Adrenal gland (tissue), 12 donors: Measurements from ENCODE around the gene ST3GAL3. TPM values are rescaled to one million over a fixed set of nuclear protein-coding genes. Genes with fewer than 3 reads are reported as not detected.

Source experiments
- DNase-seq, 7 donors: peaks; one replicate each; pipeline ENCODE4 v3.0.0-alpha.2; 2019 to 2020
- H3K27ac ChIP-seq, 5 donors: fragments of 200-600 bp; sonication (generic) in 4 of 5; 1 replicate in 3 of 5; 2 replicates in 2 of 5; pipeline versions ENCODE4 v1.5.1 to v1.8.0; 2016 to 2020; ENCODE audit warnings: mild to moderate bottlenecking in 1 of 5
- H3K27me3 ChIP-seq: fragments of 200-600 bp; 2 replicates; pipeline ENCODE4 v1.8.0; 2021
- H3K36me3 ChIP-seq, 2 donors: fragments of 200-600 bp; replicated peaks in 1 of 2; 1 replicate in 1 of 2; 2 replicates in 1 of 2; pipeline versions ENCODE4 v1.5.1 to v1.8.0; 2018 to 2022
- H3K4me1 ChIP-seq, 2 donors: fragments of 200-600 bp; replicated peaks in 1 of 2; 1 replicate in 1 of 2; 2 replicates in 1 of 2; pipeline versions ENCODE4 v1.5.1 to v1.8.0; 2018 to 2021
- H3K4me3 ChIP-seq, 4 donors: fragments of 200-600 bp; sonication (generic) in 3 of 4; one replicate each; pipeline ENCODE4 v1.5.1; 2016 to 2018
- H3K9me3 ChIP-seq, 3 donors: fragments of 200-600 bp; sonication (generic) in 1 of 3; replicated peaks in 1 of 3; 1 replicate in 2 of 3; 2 replicates in 1 of 3; pipeline versions ENCODE4 v1.5.1 to v1.8.0; 2016 to 2021
- POLR2A ChIP-seq, 2 donors: fragments of 450-650 bp; IDR thresholded peaks; one replicate each; pipeline ENCODE4 v1.6.1; 2017; ENCODE audit warnings: antibody characterized with exemption in 2 of 2, mild to moderate bottlenecking in 2 of 2, moderate library complexity in 1 of 2
- WGBS, 4 donors: extraction: QIAGEN DNeasy Blood & Tissue Kit in 2 of 4; methylation state at CpG; one replicate each; pipeline versions ENCODE4 v1.1.5 to v1.1.7; 2013 to 2017; 5-methylcytosine and 5-hydroxymethylcytosine counted together
- intact Hi-C, 2 donors: fragments of 100-400 bp; cut with DNase I; formaldehyde crosslinking; loops; one replicate each; pipeline versions ENCODE4 v1.14.1 to v1.15.0; 2022 to 2023
- polyA plus RNA-seq, 3 donors: library from polyadenylated mRNA; stranded (reverse); fragments of 200-250 nt in 2 of 3; fragments of 350-450 nt in 1 of 3; fragmentation: Illumina TruSeq in 1 of 3; extraction: RNeasy Lipid Tissue Mini Kit (QIAGEN cat#74804) in 1 of 3; gene quantifications; one replicate each; pipeline ENCODE4 v1.2.3, GENCODE V29; 2013 to 2014
- total RNA-seq, 9 donors: library from RNA; depleted of rRNA in 4 of 9; stranded (reverse); fragments of >200 nt in 4 of 9; fragments of 120-200 nt in 1 of 9; fragmentation: NEBNext Ultra II Directional in 1 of 9; extraction: Animal tissue kit (Norgen Biotek cat#: 25700) in 1 of 9; gene quantifications; one replicate each; pipeline versions ENCODE4 v1.1.0 to v1.2.4, GENCODE V29; 2013 to 2023
- TF ChIP-seq, protein P1 (sequence below), 6 experiments: fragments of 450-650 bp in 4 of 6; fragments of 200-600 bp in 2 of 6; sonication (generic) in 1 of 6; IDR thresholded peaks; 1 replicate in 5 of 6; 2 replicates in 1 of 6; pipeline versions ENCODE4 v1.5.1 to v1.8.0; 2016 to 2021; ENCODE audit warnings: antibody characterized with exemption in 6 of 6, mild to moderate bottlenecking in 2 of 6, moderate library complexity in 1 of 6
- donor health status: healthy with polysubstance abuse.
- donor health status: Bipolar disorder and iron deficiency.
- donor health status: DM: yes; HTN: yes; CAD: no.
- donor health status: DM: no; HTN: no; CAD: no.
- donor health status: DM: no; HTN: no; CAD: no.
- donor health status: DM: yes; HTN: yes; CAD: no.

The ST3GAL3 gene
- total and polyA plus RNA-seq, 12 donors = 15.6 to 47.5 (median 27.7) TPM

DNA sequence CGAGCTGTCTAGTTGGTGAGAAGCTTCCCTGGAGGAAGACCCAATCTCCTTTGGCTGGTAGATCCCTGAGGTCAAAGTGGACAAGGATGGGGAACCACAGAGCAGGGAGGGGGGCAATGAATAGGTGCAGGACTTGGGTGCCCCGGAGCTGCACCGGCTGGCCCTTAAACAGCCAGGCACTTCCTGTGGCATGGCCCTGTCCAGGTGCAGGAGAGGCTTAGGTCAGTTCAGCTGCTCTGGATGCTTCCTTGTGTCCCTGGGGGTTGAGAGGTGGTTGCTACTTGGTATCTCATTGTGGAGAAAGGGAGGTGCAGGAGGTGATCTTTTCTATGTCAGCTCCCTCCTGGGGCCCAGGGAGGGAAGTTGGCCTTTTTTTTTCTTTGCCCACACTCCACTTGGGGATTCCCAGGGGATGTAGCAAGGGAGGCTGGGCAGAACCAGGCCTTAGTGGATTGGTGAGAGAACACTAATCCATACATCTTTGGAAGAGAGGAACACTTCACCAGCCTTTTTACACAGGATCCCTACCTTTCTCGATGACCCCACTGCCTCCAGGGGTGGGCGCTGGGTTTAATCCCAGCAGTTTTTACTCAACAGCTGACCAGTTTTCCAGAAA is 1.2 kb upstream of the ST3GAL3 start:
- H3K9me3 ChIP-seq = no peaks in the 10 kb centered on the region
- H3K4me3 ChIP-seq = no peak overlapping the region
- peak overlapping the region in 1 of 5 donors; percentile 93 for H3K27ac ChIP-seq
- no peaks in the 10 kb centered on the region for H3K27me3 ChIP-seq
- peaks cover 0 to 42% of the 10 kb centered on the region in 2 donors for H3K36me3 ChIP-seq
- H3K4me1 ChIP-seq = peaks cover 17 to 28% of the 10 kb centered on the region in 2 donors
- intact Hi-C loops = no loop called here
- TF ChIP-seq POLR2A (IDR thresholded peaks at IDR 0.05) = no peak
- TF ChIP-seq, protein P1, sequence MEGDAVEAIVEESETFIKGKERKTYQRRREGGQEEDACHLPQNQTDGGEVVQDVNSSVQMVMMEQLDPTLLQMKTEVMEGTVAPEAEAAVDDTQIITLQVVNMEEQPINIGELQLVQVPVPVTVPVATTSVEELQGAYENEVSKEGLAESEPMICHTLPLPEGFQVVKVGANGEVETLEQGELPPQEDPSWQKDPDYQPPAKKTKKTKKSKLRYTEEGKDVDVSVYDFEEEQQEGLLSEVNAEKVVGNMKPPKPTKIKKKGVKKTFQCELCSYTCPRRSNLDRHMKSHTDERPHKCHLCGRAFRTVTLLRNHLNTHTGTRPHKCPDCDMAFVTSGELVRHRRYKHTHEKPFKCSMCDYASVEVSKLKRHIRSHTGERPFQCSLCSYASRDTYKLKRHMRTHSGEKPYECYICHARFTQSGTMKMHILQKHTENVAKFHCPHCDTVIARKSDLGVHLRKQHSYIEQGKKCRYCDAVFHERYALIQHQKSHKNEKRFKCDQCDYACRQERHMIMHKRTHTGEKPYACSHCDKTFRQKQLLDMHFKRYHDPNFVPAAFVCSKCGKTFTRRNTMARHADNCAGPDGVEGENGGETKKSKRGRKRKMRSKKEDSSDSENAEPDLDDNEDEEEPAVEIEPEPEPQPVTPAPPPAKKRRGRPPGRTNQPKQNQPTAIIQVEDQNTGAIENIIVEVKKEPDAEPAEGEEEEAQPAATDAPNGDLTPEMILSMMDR (IDR thresholded peaks at IDR 0.05) = no peak
- WGBS, 4 donors = 62 to 73% (median 71%) methylated on average over 5 of the region's 5 CpGs
- DNase-seq = no peak

DNA sequence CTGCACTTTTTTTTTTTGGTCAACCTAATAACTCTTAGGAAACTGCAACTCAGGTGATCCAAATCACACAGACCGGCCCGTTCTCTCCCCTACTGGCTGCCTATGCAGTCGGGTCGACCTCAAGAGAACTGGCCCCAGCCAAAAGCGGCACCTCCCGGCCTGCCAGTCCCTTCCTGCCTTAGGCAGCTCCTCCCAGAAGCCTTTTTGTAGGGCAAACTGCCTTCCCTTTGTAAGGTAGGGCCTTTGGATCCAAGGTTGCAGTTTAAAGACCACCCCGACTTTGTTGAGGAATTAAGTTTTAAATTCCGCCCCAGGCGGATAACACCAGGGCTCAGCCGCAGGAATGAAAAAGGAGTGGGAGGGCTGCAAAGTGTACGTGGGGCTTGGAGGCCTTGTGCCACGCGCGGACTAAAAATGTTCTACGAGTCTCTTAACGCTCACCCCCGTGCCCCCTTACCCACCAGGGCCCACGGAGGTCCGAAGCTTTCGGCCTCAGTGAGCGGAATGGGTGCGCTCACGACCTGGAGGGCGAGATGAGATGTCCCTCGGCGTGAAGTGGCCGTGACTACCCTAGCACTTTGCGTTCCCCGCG is 642 bp upstream of the ST3GAL3 start:
- intact Hi-C loops = no loop called here
- peaks cover 17 to 32% of the 10 kb centered on the region in 2 donors for H3K4me1 ChIP-seq
- no peaks in the 10 kb centered on the region for H3K9me3 ChIP-seq
- peak overlapping the region in 2 of 4 donors; percentile 56 to 92 for H3K4me3 ChIP-seq
- WGBS, 4 donors = 1 to 13% (median 2%) methylated on average over 14 to 30 of the region's 30 CpGs
- peak overlapping the region in 4 of 5 donors; percentile 83 to 97 (median 92) for H3K27ac ChIP-seq
- TF ChIP-seq POLR2A (IDR thresholded peaks at IDR 0.05) = no peak
- TF ChIP-seq, protein P1 (IDR thresholded peaks at IDR 0.05) = no peak
- H3K27me3 ChIP-seq = no peaks in the 10 kb centered on the region
- DNase-seq = peak in 5 of 7 donors; percentile 40 to 65 (median 44)
- H3K36me3 ChIP-seq = peaks cover 0 to 36% of the 10 kb centered on the region in 2 donors

DNA sequence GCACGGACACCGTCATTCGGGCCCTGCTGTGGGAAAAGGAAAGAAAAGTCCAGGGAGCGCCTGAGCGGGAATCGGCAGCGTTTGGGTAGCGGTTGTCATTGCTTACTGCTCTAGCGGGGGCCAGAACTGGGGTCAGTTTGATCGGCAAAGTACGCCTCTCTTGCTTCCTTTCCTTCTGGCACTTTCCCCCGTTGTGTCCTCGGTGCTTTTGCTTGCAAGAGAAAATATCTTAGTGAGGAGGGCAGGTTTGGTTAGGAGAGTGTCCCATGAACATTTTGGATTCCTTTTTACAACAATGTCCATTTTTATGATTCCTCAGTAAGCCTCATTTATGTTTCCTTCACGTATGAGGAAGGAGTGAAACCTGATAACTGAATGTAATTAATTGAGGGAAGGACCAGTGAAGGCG is 670 bp downstream of the ST3GAL3 start:
- TF ChIP-seq, protein P1 (IDR thresholded peaks at IDR 0.05) = no peak
- no peak for TF ChIP-seq POLR2A (IDR thresholded peaks at IDR 0.05)
- intact Hi-C loops = no loop called here
- Histone ChIP-seq H3K4me1 (peaks cover 17 to 32% of the 10 kb centered on the region in 2 donors), H3K36me3 (peaks cover 0 to 23% of the 10 kb centered on the region in 2 donors), H3K27ac (peak overlapping the region; percentile 27 to 97 (median 91)), H3K27me3 (no peaks in the 10 kb centered on the region), H3K4me3 (peak overlapping the region; percentile 56 to 92 (median 74)), H3K9me3 (no peaks in the 10 kb centered on the region)
- no peak for DNase-seq
- 0 to 3% (median 1%) methylated on average over 9 to 15 of the region's 15 CpGs for WGBS, 4 donors

DNA sequence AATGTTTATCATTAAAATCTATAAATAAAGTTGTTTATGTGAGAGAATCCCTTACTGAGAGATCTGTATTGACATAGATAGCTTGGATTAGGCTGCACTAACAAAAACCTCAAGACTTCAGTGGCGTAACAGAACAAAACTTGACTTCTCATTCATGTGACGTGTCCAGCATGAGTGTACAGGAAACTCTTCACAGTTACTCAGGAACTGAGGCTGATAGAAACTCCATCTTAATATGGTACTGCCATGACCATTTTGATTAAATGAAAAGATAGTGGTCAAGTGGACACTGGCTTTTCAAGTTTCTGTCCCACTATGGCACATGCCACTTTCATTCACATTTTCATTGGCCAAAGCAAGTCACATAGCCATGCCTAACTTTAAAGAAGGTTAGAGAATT is 3.7 kb downstream of the ST3GAL3 start:
- Histone ChIP-seq H3K9me3 (no peaks in the 10 kb centered on the region), H3K4me3 (no peak overlapping the region), H3K27ac (peak overlapping the region in 1 of 5 donors; percentile 38), H3K27me3 (no peaks in the 10 kb centered on the region), H3K4me1 (peaks cover 17 to 32% of the 10 kb centered on the region in 2 donors), H3K36me3 (no peaks in the 10 kb centered on the region)
- whole genome bisulfite sequencing, 4 donors = 77 to 97% (median 85%) methylated on average over 2 of the region's 2 CpGs
- intact Hi-C loops = no loop called here
- TF ChIP-seq, protein P1 (IDR thresholded peaks at IDR 0.05) = no peak
- no peak for TF ChIP-seq POLR2A (IDR thresholded peaks at IDR 0.05)
- DNase-seq = no peak
